ENCODE results near the gene TBC1D1. TPM values are rescaled to one million over a fixed set of nuclear protein-coding genes. Genes with fewer than 3 reads are reported as not detected.

The TBC1D1 gene
- total and polyA plus RNA-seq, 2 of the 8 experiments (the other 6 are each of a cell fraction or from before 2014, with no cell fraction given), result 96.9 to 162 TPM

DNA sequence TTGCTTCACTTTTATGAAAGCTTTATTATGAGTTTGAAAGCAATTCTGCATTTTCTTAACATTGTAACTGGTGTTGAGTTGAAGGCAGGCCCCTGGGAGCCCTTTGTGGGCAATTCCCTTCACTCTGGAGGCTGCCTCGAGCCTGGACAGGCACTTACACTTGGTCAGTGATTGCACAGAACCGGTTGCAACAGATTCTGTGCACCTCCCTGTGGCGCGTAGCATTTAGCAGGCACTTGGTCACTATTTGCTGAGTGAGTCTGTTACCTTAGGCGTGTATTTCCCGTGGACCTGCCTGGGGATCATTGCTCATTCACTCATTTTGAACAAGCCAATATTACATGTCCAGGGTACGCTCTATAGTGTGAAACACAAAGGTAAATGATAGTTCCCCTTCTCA lies 149.7 kb downstream of the TBC1D1 start:
- Histone ChIP-seq H2BK20ac (ENCODE audit: low read length) (no peak overlapping the region), H3K4me3 (ENCODE audit: extremely low read depth in 1 of 4, insufficient read depth in 2 of 4, low read depth in 3 of 4, low read length in 4 of 4) (no peak overlapping the region), H2BK12ac (ENCODE audit: low read depth, low read length) (no peak overlapping the region), H2BK5ac (ENCODE audit: low read depth, low read length) (no peak overlapping the region), H3K23ac (ENCODE audit: insufficient read length) (no peak overlapping the region), H3K23me2 (ENCODE audit: low read depth, low read length) (no peaks in the 10 kb centered on the region), H2AK5ac (ENCODE audit: low read depth, low read length) (no peak overlapping the region), H3K9me3 (ENCODE audit: insufficient read depth in 2 of 2, low read depth in 1 of 2, low read length in 1 of 2) (no peaks in the 10 kb centered on the region), H4K8ac (ENCODE audit: extremely low read depth, insufficient read depth, low read length) (no peak overlapping the region), H3K27ac (ENCODE audit: low read depth, low read length) (no peak overlapping the region), H3K79me2 (ENCODE audit: control insufficient read depth in 1 of 2, insufficient read depth in 2 of 2, low read length in 2 of 2) (no peaks in the 10 kb centered on the region), H3K4me1 (replicated peaks in 1 of 4; ENCODE audit: control insufficient read depth in 3 of 4, insufficient read depth in 4 of 4, low read length in 3 of 4) (no peaks in the 10 kb centered on the region), H3K14ac (ENCODE audit: insufficient read length) (no peak overlapping the region), H4K5ac (ENCODE audit: insufficient read length, low read depth, low read length) (no peak overlapping the region), H3K56ac (replicated peaks; ENCODE audit: insufficient read length, low read depth, low read length) (no peak overlapping the region), H2BK120ac (replicated peaks; ENCODE audit: low read depth, low read length) (no peak overlapping the region), H3K4ac (replicated peaks; ENCODE audit: insufficient read length, low read depth, low read length) (no peak overlapping the region), H2BK15ac (ENCODE audit: low read length) (no peak overlapping the region), H3K18ac (ENCODE audit: extremely low read depth, low read length) (no peak overlapping the region), H4K20me1 (replicated peaks in 1 of 2; ENCODE audit: control insufficient read depth in 1 of 2, insufficient read depth in 2 of 2, low read length in 2 of 2) (no peaks in the 10 kb centered on the region), H3K79me1 (ENCODE audit: low read depth, low read length) (no peaks in the 10 kb centered on the region), H3K4me2 (ENCODE audit: insufficient read depth in 1 of 2, low read depth in 2 of 2, low read length in 2 of 2) (no peak overlapping the region), H3K27me3 (replicated peaks in 1 of 4; ENCODE audit: control insufficient read depth in 3 of 4, extremely low read depth in 1 of 4, insufficient read depth in 3 of 4, low read length in 3 of 4) (no peaks in the 10 kb centered on the region), H3K36me3 (ENCODE audit: control insufficient read depth in 2 of 4, insufficient read depth in 4 of 4, low read length in 3 of 4) (peaks cover 3 to 28% (median 12%) of the 10 kb centered on the region in 4 experiments; a peak in 7 of 8 replicates), H3K9ac (replicated peaks in 1 of 4; ENCODE audit: extremely low read depth in 1 of 4, low read depth in 3 of 4, low read length in 3 of 4) (no peak overlapping the region), H2AFZ (ENCODE audit: low read length) (no peak overlapping the region), H4K91ac (replicated peaks; ENCODE audit: insufficient read length, low read length) (no peak overlapping the region)
- no peak for DNase-seq (ENCODE audit: low read depth in 1 of 2, low spot score in 2 of 2)
- POLR2A ChIA-PET (ENCODE audit: partially characterized antibody), result no interaction called here
- CTCF ChIA-PET (ENCODE audit: partially characterized antibody), result interaction anchor here (1.0 to 1.6 kb wide), 2 partner anchors 10 to 237 kb away, joined by 3 to 4 read pairs; no protein-coding TSS in a partner anchor
- no peak for TF ChIP-seq POLR2A (IDR thresholded peaks at IDR 0.05; ENCODE audit: control extremely low read depth in 1 of 2, low read depth in 2 of 2, low read length in 2 of 2)
- TF ChIP-seq SP2 (IDR thresholded peaks at IDR 0.05; ENCODE audit: low read length), result no peak
- TF ChIP-seq KDM4A (IDR thresholded peaks at IDR 0.05; ENCODE audit: low read depth, low read length, severe bottlenecking), result no peak
- no peak for TF ChIP-seq POLR2AphosphoS5 (IDR thresholded peaks at IDR 0.05; ENCODE audit: low read depth, low read length)
- TF ChIP-seq NANOG (IDR thresholded peaks at IDR 0.05; ENCODE audit: insufficient read depth, low read depth, low read length, poor library complexity, severe bottlenecking), result no peak
- no peak for TF ChIP-seq KDM5A (IDR thresholded peaks at IDR 0.05; ENCODE audit: low read length)
- TF ChIP-seq RAD21 (IDR thresholded peaks at IDR 0.05 in 1 of 2, conservative IDR thresholded peaks at IDR 0.05 in 1 of 2; ENCODE audit: low read depth in 2 of 2, low read length in 2 of 2), result no peak
- TF ChIP-seq SIN3A (conservative IDR thresholded peaks at IDR 0.05 in 1 of 2, IDR thresholded peaks at IDR 0.05 in 1 of 2; ENCODE audit: low read depth in 1 of 2, low read length in 2 of 2), result no peak
- TF ChIP-seq HDAC6 (IDR thresholded peaks at IDR 0.05; ENCODE audit: low read depth, low read length), result no peak
- WGBS, 2 experiments (ENCODE audit: extremely low coverage in 1 of 2, insufficient coverage in 1 of 2, insufficient read length in 1 of 2, insufficient replicate concordance in 2 of 2, low coverage in 1 of 2, low lambda C conversion rate in 2 of 2, missing lambda C conversion rate in 1 of 2), result 96% methylated on average over 7 of the region's 7 CpGs; no CpG with 5 or more reads in 1 of the 2 experiments
- FAIRE-seq, result no peak
